Left lung (tissue), 10 donors: ENCODE data around the gene TMIGD3. TPM values are rescaled to one million over a fixed set of nuclear protein-coding genes. Genes with fewer than 3 reads are reported as not detected.

Source experiments
- ATAC-seq: fragments of 200-7000 bp; cut with Tn5 transposase; one replicate; pipeline ENCODE4 v1.9.1; 2020; ENCODE audit warnings: moderate library complexity
- DNase-seq, 4 donors: peaks; one replicate each; pipeline ENCODE4 v3.0.0-alpha.2; 2013 to 2020
- H3K27ac ChIP-seq, 2 donors: fragments of 200-600 bp; sonication (generic) in 1 of 2; one replicate each; pipeline versions ENCODE4 v1.5.0 to v1.8.0; 2020 to 2021
- H3K27me3 ChIP-seq, 2 donors: fragments of 200-600 bp; sonication (generic) in 1 of 2; one replicate each; pipeline versions ENCODE4 v1.5.0 to v1.8.0; 2020 to 2021
- H3K36me3 ChIP-seq, 2 donors: fragments of 200-600 bp; sonication (generic) in 1 of 2; one replicate each; pipeline versions ENCODE4 v1.5.0 to v1.8.0; 2020 to 2021
- H3K4me1 ChIP-seq, 2 donors: fragments of 200-600 bp; one replicate each; pipeline ENCODE4 v1.8.0; 2021
- H3K4me3 ChIP-seq, 2 donors: fragments of 200-600 bp; sonication (generic) in 1 of 2; one replicate each; pipeline versions ENCODE4 v1.5.0 to v1.8.0; 2020 to 2021; ENCODE audit warnings: mild to moderate bottlenecking in 1 of 2
- H3K9me3 ChIP-seq, 2 donors: fragments of 200-600 bp; sonication (generic) in 1 of 2; one replicate each; pipeline versions ENCODE4 v1.5.0 to v1.8.0; 2020 to 2021
- intact Hi-C, 2 donors: fragments of 100-400 bp; cut with DNase I; formaldehyde crosslinking; loops; one replicate each; pipeline versions ENCODE4 v1.11.2 to v1.14.2; 2022
- polyA plus RNA-seq, 6 donors: library from polyadenylated mRNA; unstranded; fragments of 120-200 nt; gene quantifications; one replicate each; pipeline ENCODE4 v1.2.1, GENCODE V29; 2013; ENCODE audit not compliant: insufficient read length in 6 of 6
- total RNA-seq, 2 donors: library from RNA; stranded (reverse); fragmentation: NEBNext Ultra II Directional; extraction: Animal tissue kit (Norgen Biotek cat#: 25700); gene quantifications; one replicate each; pipeline ENCODE4 v1.2.1, GENCODE V29; 2021
- TF ChIP-seq, protein P1 (sequence below), 2 donors: fragments of 200-600 bp; sonication (generic) in 1 of 2; IDR thresholded peaks; one replicate each; pipeline versions ENCODE4 v1.5.0 to v1.8.0; 2021; ENCODE audit warnings: antibody characterized with exemption in 2 of 2
- donor health status: DM: no; HTN: yes; CAD: no.
- donor health status: DM: no; HTN: no; CAD: no.

TMIGD3 gene
- total and polyA plus RNA-seq, 8 donors, result 0.14 to 27.0 (median 0.65) TPM

DNA sequence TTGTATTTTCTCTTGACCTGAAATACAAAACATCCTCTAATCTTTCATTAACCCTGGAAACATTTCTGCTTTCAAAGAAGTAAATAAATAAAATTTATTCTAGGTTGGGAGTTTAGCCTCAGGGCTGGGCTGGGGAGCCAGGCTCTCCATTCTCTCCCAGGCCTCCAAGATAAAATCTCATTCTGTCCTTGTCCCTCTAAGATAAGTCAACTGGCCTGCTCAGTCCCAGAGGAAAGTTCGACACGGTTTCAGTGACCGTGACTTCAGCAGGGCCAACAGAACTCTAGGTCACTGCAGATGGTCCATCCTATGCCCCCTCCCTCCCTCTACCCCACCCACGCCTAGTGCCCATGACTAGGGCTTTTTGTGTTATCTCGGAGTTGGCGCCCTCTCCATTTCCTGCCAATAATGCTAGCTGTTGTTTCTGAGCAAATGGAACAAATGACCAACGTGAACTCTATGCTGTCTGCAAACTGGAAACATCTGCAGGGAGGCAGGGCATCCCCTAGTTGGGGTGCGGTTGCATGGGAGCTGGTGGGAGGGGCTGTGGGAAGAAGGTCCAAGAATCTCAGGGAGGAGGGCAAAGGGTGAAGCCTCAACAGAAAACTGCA is 10.1 kb upstream of the TMIGD3 start:
- no peaks in the 10 kb centered on the region for H3K36me3 ChIP-seq
- H3K4me3 ChIP-seq, result no peak overlapping the region
- no peak overlapping the region for H3K27ac ChIP-seq
- ATAC-seq (no peak), DNase-seq (no peak)
- H3K4me1 ChIP-seq, result peaks cover 40 to 77% of the 10 kb centered on the region in 2 donors
- no peaks in the 10 kb centered on the region for H3K27me3 ChIP-seq
- intact Hi-C loops, result no loop called here
- TF ChIP-seq, protein P1, sequence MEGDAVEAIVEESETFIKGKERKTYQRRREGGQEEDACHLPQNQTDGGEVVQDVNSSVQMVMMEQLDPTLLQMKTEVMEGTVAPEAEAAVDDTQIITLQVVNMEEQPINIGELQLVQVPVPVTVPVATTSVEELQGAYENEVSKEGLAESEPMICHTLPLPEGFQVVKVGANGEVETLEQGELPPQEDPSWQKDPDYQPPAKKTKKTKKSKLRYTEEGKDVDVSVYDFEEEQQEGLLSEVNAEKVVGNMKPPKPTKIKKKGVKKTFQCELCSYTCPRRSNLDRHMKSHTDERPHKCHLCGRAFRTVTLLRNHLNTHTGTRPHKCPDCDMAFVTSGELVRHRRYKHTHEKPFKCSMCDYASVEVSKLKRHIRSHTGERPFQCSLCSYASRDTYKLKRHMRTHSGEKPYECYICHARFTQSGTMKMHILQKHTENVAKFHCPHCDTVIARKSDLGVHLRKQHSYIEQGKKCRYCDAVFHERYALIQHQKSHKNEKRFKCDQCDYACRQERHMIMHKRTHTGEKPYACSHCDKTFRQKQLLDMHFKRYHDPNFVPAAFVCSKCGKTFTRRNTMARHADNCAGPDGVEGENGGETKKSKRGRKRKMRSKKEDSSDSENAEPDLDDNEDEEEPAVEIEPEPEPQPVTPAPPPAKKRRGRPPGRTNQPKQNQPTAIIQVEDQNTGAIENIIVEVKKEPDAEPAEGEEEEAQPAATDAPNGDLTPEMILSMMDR (IDR thresholded peaks at IDR 0.05), result no peak
- no peaks in the 10 kb centered on the region for H3K9me3 ChIP-seq

DNA sequence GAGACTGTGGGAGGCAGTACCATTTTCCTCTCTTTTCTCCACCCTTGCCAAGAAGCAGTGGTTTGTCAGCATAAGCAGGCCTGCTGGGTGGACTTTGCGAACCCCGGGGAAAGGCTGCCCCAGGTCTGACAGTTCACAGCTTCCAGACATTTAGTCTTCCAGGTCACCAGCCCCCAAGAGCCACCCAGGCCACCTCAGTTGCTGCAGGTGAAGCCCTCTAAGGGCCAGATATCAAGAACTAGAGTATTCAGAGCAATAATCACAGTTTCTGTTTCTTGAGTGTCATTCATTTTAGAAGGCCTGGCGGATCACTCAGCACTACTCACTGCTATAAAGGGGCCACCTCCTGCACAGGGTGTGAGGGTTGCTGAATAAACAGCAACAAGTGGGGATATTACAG is 9.5 kb upstream of the TMIGD3 start:
- Histone ChIP-seq H3K9me3 (no peaks in the 10 kb centered on the region), H3K27ac (peak overlapping the region; percentile 13 to 21), H3K4me3 (no peak overlapping the region), H3K4me1 (peaks cover 44 to 82% of the 10 kb centered on the region in 2 donors), H3K36me3 (no peaks in the 10 kb centered on the region), H3K27me3 (no peaks in the 10 kb centered on the region)
- TF ChIP-seq, protein P1 (IDR thresholded peaks at IDR 0.05), result no peak
- DNase-seq (no peak), ATAC-seq (no peak)
- intact Hi-C loops, result no loop called here

DNA sequence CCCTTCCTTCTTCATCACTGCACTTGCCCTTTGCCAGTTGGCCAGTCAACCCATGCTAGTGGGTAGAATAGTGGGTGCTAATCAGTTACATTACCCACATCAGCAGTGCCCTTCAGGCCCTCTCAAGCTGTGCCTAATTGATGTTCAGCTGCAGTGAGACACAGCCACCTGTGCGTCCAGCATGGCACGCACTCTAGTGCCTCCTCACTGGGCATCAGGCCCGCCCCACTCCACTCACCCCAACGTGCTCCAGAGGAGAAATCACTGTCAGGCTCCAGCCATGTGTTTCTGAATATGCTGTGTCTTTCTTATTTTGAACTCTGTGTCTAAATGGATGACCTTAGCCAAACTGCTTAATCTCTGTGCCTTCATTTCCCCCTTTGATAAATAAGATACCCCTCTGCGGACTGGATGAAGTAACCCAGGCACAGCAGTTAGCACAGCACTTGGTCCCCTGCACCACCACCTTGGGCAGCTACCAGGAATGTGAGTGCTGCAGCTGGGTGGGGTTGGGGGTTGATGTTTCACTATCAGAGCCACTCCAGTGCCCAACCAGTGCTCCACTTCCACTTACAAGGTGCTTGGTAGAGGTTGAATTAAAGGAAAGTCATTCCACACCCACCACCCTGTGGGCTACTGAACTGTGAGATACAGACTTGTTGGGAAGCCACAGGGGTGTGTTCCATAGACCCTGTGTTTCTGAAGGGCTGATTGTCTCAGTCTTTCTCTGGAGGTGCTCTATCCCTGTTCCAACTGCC is 8.9 kb upstream of the TMIGD3 start:
- Histone ChIP-seq H3K4me3 (no peak overlapping the region), H3K36me3 (no peaks in the 10 kb centered on the region), H3K27me3 (no peaks in the 10 kb centered on the region), H3K27ac (peak overlapping the region; percentile 13 to 21), H3K4me1 (peaks cover 51 to 86% of the 10 kb centered on the region in 2 donors), H3K9me3 (no peaks in the 10 kb centered on the region)
- intact Hi-C loops, result no loop called here
- TF ChIP-seq, protein P1 (IDR thresholded peaks at IDR 0.05), result no peak
- DNase-seq (no peak), ATAC-seq (peak; percentile 1)

DNA sequence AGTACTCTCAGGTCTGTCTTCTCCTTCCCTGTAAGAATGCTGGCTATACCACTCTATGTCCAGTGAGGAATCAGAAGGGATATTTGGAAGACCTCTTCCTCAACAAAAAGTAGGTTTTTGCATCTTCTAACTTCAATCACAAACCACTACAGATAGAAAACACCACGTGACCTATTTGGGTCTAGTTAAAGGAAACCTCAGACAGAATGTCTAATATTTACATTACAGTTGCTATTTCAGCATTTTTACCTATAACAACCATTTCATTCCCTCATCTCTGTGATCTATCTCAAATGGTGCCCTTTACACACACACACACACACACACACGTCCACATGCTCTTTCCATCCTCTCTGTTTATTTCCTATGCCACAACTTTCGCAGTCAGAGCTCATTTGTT is 7.9 kb upstream of the TMIGD3 start:
- Histone ChIP-seq H3K4me1 (peaks cover 51 to 86% of the 10 kb centered on the region in 2 donors), H3K27ac (no peak overlapping the region), H3K9me3 (no peaks in the 10 kb centered on the region), H3K36me3 (no peaks in the 10 kb centered on the region), H3K4me3 (no peak overlapping the region), H3K27me3 (no peaks in the 10 kb centered on the region)
- DNase-seq (no peak), ATAC-seq (no peak)
- intact Hi-C loops, result no loop called here
- TF ChIP-seq, protein P1 (IDR thresholded peaks at IDR 0.05), result no peak

DNA sequence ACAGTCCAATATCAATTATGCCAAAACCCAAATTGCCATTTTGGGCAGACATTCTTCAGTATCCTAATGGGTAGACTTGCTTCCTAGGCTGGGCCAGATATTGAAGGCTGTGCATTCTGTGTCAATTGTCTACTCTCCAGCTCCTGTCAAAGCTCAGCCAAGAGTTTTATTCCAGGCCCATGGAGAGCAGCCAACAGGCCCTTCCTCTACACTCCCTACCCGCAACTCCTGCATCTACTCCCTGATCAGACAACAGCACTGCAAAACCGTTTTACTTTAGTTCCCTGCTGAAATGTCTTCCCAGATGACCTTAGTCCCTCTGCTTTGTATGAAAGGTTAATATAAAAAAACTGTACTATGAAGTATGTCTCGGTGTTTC is 6.6 kb upstream of the TMIGD3 start:
- Histone ChIP-seq H3K4me1 (peaks cover 48 to 86% of the 10 kb centered on the region in 2 donors), H3K27ac (peak overlapping the region in 1 of 2 donors; percentile 99), H3K9me3 (no peaks in the 10 kb centered on the region), H3K36me3 (no peaks in the 10 kb centered on the region), H3K4me3 (no peak overlapping the region), H3K27me3 (no peaks in the 10 kb centered on the region)
- intact Hi-C loops, result loop anchor here in 1 of 2 donors (10.0 kb wide), 2 partner anchors 135 to 245 kb away; partner anchors contain the start of gene DDX20
- TF ChIP-seq, protein P1 (IDR thresholded peaks at IDR 0.05), result no peak
- ATAC-seq, result no peak
- DNase-seq, result no peak
